Body of pancreas (tissue), 4 donors: ENCODE results near the gene KIAA0586. TPM values are rescaled to one million over a fixed set of nuclear protein-coding genes. Genes with fewer than 3 reads are reported as not detected.

Source experiments
- ATAC-seq: fragments of 150-250 bp; one replicate; pipeline ENCODE4 v1.9.1; 2016
- DNase-seq, 4 donors: peaks; one replicate each; pipeline ENCODE4 v3.0.0-alpha.2; 2019
- H3K27ac ChIP-seq, 4 donors: fragments of 200-600 bp; sonication (generic); 1 replicate in 3 of 4; 2 replicates in 1 of 4; pipeline versions ENCODE4 v1.5.1 to v1.6.1; 2016 to 2019; ENCODE audit warnings: mild to moderate bottlenecking in 1 of 4, mixed read lengths in 1 of 4, moderate library complexity in 1 of 4
- H3K27me3 ChIP-seq, 2 donors: fragments of 200-600 bp; sonication (generic); one replicate each; pipeline ENCODE4 v1.6.0; 2016; ENCODE audit warnings: mild to moderate bottlenecking in 1 of 2
- H3K36me3 ChIP-seq, 2 donors: fragments of 200-600 bp; sonication (generic); replicated peaks in 1 of 2; 2 replicates each; pipeline ENCODE4 v1.5.1; 2016; ENCODE audit warnings: low read depth in 2 of 2; ENCODE audit not compliant: insufficient read depth in 1 of 2
- H3K4me1 ChIP-seq: fragments of 200-600 bp; sonication (generic); one replicate; pipeline ENCODE4 v1.6.0; 2016
- H3K4me3 ChIP-seq, 2 donors: fragments of 200-600 bp; sonication (generic); 1 replicate in 1 of 2; 2 replicates in 1 of 2; pipeline ENCODE4 v1.5.1; 2016 to 2019
- H3K9me3 ChIP-seq, 3 donors: fragments of 200-600 bp; sonication (generic); 1 replicate in 2 of 3; 2 replicates in 1 of 3; pipeline ENCODE4 v1.5.1; 2016
- POLR2A ChIP-seq, 3 donors: fragments of 450-650 bp; IDR thresholded peaks; one replicate each; pipeline ENCODE4 v1.6.1; 2016; ENCODE audit warnings: antibody characterized with exemption in 3 of 3, mild to moderate bottlenecking in 2 of 3
- WGBS, 2 donors: methylation state at CpG; one replicate each; pipeline ENCODE4 v1.1.5; 2017; 5-methylcytosine and 5-hydroxymethylcytosine counted together
- intact Hi-C: fragments of 100-400 bp; cut with DNase I; formaldehyde crosslinking; loops from one replicate; pipeline ENCODE4 v1.15.1; 2023
- total RNA-seq, 2 donors: library from RNA; depleted of rRNA; stranded (reverse); fragments of >200 nt; gene quantifications; one replicate each; pipeline ENCODE4 v1.1.0, GENCODE V29; 2016
- TF ChIP-seq, protein P1 (sequence below), 7 experiments: fragments of 450-650 bp in 4 of 7; fragments of 200-600 bp in 3 of 7; sonication (generic) in 3 of 7; IDR thresholded peaks; one replicate each; pipeline ENCODE4 v1.5.1; 2016 to 2019; ENCODE audit warnings: antibody characterized with exemption in 7 of 7

The KIAA0586 gene
- total RNA-seq, 2 donors from 2014 or later = 9.2 to 20.0 TPM

DNA sequence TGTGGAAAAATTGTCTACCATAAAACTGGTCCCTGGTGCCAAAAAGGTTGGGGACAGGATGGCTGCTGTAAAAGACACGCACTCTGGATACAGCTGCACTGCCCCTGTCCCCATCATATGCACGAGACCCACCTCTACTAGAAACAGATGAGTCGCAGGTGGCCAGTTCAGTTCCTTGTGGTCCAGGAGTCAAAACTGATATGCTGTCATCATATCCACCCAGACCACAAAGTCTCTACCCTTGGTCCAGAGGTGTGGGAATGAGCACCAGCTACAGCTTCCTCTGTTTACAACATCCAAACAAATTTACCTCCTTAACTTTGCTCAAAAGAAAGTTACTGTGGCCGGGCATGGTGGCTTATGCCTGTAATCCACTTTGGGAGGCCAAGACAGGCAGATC lies 166.5 kb downstream of the KIAA0586 start:
- intact Hi-C loops = no loop called here
- Histone ChIP-seq H3K36me3 (no peaks in the 10 kb centered on the region), H3K4me3 (no peak overlapping the region), H3K27ac (no peak overlapping the region), H3K27me3 (no peaks in the 10 kb centered on the region), H3K9me3 (no peaks in the 10 kb centered on the region), H3K4me1 (no peaks in the 10 kb centered on the region)
- ATAC-seq (no peak), DNase-seq (no peak)
- WGBS, 2 donors = 75 to 79% methylated on average over 4 of the region's 4 CpGs
- TF ChIP-seq, protein P1, sequence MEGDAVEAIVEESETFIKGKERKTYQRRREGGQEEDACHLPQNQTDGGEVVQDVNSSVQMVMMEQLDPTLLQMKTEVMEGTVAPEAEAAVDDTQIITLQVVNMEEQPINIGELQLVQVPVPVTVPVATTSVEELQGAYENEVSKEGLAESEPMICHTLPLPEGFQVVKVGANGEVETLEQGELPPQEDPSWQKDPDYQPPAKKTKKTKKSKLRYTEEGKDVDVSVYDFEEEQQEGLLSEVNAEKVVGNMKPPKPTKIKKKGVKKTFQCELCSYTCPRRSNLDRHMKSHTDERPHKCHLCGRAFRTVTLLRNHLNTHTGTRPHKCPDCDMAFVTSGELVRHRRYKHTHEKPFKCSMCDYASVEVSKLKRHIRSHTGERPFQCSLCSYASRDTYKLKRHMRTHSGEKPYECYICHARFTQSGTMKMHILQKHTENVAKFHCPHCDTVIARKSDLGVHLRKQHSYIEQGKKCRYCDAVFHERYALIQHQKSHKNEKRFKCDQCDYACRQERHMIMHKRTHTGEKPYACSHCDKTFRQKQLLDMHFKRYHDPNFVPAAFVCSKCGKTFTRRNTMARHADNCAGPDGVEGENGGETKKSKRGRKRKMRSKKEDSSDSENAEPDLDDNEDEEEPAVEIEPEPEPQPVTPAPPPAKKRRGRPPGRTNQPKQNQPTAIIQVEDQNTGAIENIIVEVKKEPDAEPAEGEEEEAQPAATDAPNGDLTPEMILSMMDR (IDR thresholded peaks at IDR 0.05) = no peak
- TF ChIP-seq POLR2A (IDR thresholded peaks at IDR 0.05) = no peak

DNA sequence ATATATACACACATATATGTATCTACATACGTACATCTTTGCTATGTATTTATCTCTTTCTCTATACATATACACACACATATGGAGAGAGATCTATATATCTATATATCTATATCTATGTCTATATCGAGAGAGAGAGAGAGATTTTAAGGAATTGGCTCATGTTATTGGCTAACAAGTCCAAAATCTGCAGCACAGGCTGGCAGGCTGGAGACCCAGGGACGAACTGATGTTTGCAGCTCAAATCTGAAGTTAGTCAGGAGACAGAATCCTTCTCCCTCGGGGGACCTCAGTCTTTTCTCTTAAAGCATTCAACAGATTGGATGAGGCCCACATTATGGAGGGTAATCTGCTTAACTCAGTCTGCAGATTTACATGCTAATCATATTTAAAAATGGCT lies 169.5 kb downstream of the KIAA0586 start:
- WGBS, 2 donors = 73 to 85% methylated on average over 4 of the region's 4 CpGs
- no peaks in the 10 kb centered on the region for H3K36me3 ChIP-seq
- no peak overlapping the region for H3K4me3 ChIP-seq
- H3K27me3 ChIP-seq = no peaks in the 10 kb centered on the region
- DNase-seq = no peak
- TF ChIP-seq, protein P1 (IDR thresholded peaks at IDR 0.05) = no peak
- TF ChIP-seq POLR2A (IDR thresholded peaks at IDR 0.05) = no peak
- no peak for ATAC-seq
- intact Hi-C loops = no loop called here
- no peaks in the 10 kb centered on the region for H3K9me3 ChIP-seq
- H3K4me1 ChIP-seq = no peaks in the 10 kb centered on the region
- no peak overlapping the region for H3K27ac ChIP-seq

DNA sequence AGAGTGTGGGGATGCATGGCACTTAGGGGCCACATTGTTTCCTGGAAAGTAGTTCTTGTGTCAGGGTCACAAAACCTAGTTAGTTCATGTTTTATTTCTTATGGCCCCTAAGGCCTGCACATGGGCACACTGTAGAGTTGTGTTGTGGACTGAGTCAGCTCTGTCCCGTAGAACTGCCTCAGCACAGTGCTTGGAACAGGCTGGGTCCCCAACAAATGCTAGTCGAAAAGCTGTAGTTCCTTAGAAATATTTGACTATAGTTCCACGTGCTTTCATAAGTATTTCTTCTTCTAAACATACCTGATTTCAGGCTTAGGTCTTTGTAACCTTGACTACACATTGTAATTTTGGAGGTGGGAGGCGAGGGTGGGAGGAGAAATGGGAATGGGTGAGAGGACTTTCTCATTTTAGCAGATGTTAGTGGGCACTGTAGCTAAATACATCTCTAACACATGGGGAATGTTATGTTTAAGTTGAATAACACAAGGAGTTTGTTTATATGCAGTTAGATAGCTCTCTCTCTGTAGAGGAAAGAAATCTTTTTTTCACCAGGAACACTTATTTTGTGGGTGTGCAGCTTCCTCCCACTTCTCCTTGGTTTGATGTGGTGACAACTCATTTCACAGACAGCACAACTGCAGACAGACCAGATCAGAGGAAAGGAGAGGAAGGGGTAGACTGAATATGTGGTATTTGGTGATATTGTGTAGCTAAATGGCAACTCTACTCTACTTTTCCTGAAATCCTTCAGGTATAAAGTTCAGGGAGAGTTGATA lies 170.7 kb downstream of the KIAA0586 start:
- H3K27me3 ChIP-seq = no peaks in the 10 kb centered on the region
- no peaks in the 10 kb centered on the region for H3K9me3 ChIP-seq
- 63 to 80% methylated on average over 4 of the region's 4 CpGs for WGBS, 2 donors
- ATAC-seq (no peak), DNase-seq (no peak)
- no peak overlapping the region for H3K4me3 ChIP-seq
- TF ChIP-seq, protein P1 (IDR thresholded peaks at IDR 0.05) = no peak
- TF ChIP-seq POLR2A (IDR thresholded peaks at IDR 0.05) = no peak
- no peaks in the 10 kb centered on the region for H3K4me1 ChIP-seq
- no peak overlapping the region for H3K27ac ChIP-seq
- no peaks in the 10 kb centered on the region for H3K36me3 ChIP-seq
- intact Hi-C loops = no loop called here

DNA sequence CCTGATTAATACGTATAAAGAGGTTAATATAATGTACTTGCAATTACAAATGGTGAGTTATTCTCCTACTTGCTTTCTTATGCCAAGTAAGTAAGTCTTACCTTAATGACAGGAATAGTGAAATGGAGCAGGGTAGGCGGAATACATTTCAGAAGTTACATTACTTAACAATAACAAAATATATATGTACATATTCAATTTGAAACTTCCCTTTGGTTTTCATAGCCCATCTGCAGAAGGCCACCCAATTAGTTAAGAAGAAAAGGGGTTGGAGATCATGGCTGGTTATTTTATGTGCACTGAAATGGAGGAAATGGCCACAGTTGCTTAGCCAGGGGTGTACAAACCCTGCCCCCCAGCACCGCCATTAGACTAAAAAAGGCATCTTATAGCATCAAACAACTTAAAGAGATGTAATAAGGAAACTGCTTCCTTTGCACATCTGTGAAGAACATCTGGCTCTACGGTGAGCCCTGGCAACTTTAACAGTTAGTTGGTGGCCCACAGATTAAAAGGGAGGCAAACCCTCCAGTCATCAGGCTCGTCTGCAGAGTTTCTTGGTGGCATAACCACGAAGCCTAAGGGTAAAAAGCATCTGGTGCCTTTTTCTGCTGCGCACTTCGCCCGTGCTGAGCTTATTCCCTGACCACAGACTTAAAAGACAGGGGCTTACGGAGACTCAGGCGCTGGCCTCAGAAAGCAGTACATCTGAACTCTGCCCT lies 171.4 kb downstream of the KIAA0586 start:
- no peak for DNase-seq
- H3K27ac ChIP-seq = no peak overlapping the region
- H3K4me3 ChIP-seq = no peak overlapping the region
- H3K36me3 ChIP-seq = no peaks in the 10 kb centered on the region
- no peak for TF ChIP-seq POLR2A (IDR thresholded peaks at IDR 0.05)
- TF ChIP-seq, protein P1 (IDR thresholded peaks at IDR 0.05) = no peak
- 73 to 75% methylated on average over 11 of the region's 11 CpGs for whole genome bisulfite sequencing, 2 donors
- H3K27me3 ChIP-seq = no peaks in the 10 kb centered on the region
- ATAC-seq = no peak
- intact Hi-C loops = no loop called here
- H3K9me3 ChIP-seq = no peaks in the 10 kb centered on the region
- H3K4me1 ChIP-seq = no peaks in the 10 kb centered on the region
